Measurements from ENCODE around the gene BMF. TPM values are rescaled to one million over a fixed set of nuclear protein-coding genes. Genes with fewer than 3 reads are reported as not detected.
A peak's percentile ranks its signal among the peaks of the same experiment; 100 is the strongest.

BMF gene, protein sequence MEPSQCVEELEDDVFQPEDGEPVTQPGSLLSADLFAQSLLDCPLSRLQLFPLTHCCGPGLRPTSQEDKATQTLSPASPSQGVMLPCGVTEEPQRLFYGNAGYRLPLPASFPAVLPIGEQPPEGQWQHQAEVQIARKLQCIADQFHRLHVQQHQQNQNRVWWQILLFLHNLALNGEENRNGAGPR
- polyA plus RNA-seq (2013, experiment 1 of 2): 18.5 TPM
- 17.8 TPM for polyA plus RNA-seq (2013, experiment 2 of 2)

DNA sequence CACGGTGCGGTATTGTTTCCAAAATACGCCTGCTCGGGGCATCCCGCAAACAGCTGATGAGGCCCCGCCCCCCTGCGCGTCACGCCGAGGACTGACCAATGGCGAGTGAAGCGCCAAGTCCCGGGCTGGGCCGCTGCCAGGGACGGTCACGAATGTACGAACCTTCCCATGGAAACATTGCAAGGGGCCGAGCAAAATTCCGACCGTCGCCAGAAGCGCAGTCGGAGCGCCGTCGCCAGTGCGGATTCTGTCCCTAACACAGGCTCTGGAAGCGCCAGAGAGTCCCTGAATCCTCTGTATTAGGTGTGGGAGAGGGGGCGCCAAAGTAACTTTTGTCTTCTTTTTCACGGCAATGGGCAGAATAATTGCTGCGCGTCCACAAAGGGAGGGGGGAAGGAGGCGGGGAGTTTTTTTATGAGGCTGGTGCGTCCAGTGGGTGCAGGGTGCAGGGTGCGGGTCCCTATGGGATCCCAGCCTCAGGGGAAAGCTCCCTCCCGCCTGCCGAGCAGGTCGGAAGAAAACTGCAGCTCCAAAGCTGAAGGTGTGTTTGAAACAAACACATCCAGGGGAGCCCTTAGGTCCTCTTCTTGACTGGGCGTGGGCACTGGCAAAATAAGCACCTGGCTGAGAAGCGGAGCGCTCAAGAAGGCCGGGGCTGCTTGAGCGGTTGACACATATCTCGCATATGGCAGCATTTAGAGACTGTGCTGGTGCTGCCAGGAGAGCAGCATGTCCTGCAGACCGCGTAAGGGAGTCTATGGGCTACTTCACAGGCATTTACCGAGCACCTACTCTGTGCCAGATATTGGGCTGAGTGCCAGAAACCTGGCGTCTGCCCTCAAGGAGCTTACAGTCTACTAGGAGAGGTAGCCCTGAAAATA is at the start of gene BMF:
TSS of gene BMF (minus strand) at position 25 of the 881 bp plus-strand sequence. CDS start 2,793 bp downstream, outside the sequence.
- peaks cover 3 to 34% of the 10 kb centered on the region in 2 experiments for H3K27me3 ChIP-seq (ENCODE audit: control insufficient read depth in 1 of 2, insufficient read depth in 1 of 2, low read length in 2 of 2)
- peak within 1 kb of the TSS; percentile 34 for H3K27ac ChIP-seq (ENCODE audit: low read length, poor library complexity, severe bottlenecking)
- peak within 1 kb of the TSS in 1 of 2 experiments; percentile 93 for H3K14ac ChIP-seq (ENCODE audit: low read length in 2 of 2)
- H2AK5ac ChIP-seq (ENCODE audit: low read length, severe bottlenecking): no peak within 1 kb of the TSS
- H2BK5ac ChIP-seq (ENCODE audit: low read depth, low read length, poor library complexity, severe bottlenecking): no peak within 1 kb of the TSS
- peak within 1 kb of the TSS; percentile 75 for H2BK120ac ChIP-seq (ENCODE audit: low read depth, low read length)
- H3K9me3 ChIP-seq (ENCODE audit: control insufficient read depth, low read length): no peaks in the 10 kb centered on the region
- peaks cover 12% of the 10 kb centered on the region for H3K79me1 ChIP-seq (replicated peaks; ENCODE audit: low read length, poor library complexity, severe bottlenecking)
- peaks cover 0 to 14% of the 10 kb centered on the region in 2 experiments for H3K36me3 ChIP-seq (ENCODE audit: control insufficient read depth in 1 of 2, insufficient read depth in 2 of 2, low read depth in 1 of 2, low read length in 2 of 2)
- peak within 1 kb of the TSS; percentile 34 to 40 for H3K4ac ChIP-seq (ENCODE audit: low read depth in 1 of 2, low read length in 2 of 2)
- H3K18ac ChIP-seq (ENCODE audit: low read depth in 1 of 2, low read length in 2 of 2): peak within 1 kb of the TSS; percentile 52 to 84
- peak within 1 kb of the TSS; percentile 89 for H3K4me2 ChIP-seq (ENCODE audit: low read length, poor library complexity, severe bottlenecking)
- WGBS: 7% methylated on average over 48 of the region's 48 CpGs
- peak within 1 kb of the TSS; percentile 74 for H4K91ac ChIP-seq (ENCODE audit: low read length)
- peak within 1 kb of the TSS; percentile 82 for H3K9ac ChIP-seq (ENCODE audit: low read length)
- H2AFZ ChIP-seq (ENCODE audit: low read depth, low read length): peak within 1 kb of the TSS; percentile 83
- peak within 1 kb of the TSS in 1 of 2 experiments; percentile 44 for H3K23ac ChIP-seq (ENCODE audit: low read length in 2 of 2)
- peak within 1 kb of the TSS; percentile 52 for H4K8ac ChIP-seq (ENCODE audit: low read length)
- H3K4me3 ChIP-seq (ENCODE audit: insufficient read depth in 1 of 2, low read depth in 1 of 2, low read length in 2 of 2): peak within 1 kb of the TSS; percentile 81 to 93
- peak; percentile 99 for DNase-seq
- H2BK15ac ChIP-seq (ENCODE audit: low read depth, poor library complexity, severe bottlenecking): peak within 1 kb of the TSS; percentile 90
- peak within 1 kb of the TSS; percentile 28 to 80 for H2BK12ac ChIP-seq (ENCODE audit: low read length in 2 of 2)
- H3K4me1 ChIP-seq (ENCODE audit: control insufficient read depth, insufficient read depth, low read depth, low read length): peaks cover 35% of the 10 kb centered on the region

DNA sequence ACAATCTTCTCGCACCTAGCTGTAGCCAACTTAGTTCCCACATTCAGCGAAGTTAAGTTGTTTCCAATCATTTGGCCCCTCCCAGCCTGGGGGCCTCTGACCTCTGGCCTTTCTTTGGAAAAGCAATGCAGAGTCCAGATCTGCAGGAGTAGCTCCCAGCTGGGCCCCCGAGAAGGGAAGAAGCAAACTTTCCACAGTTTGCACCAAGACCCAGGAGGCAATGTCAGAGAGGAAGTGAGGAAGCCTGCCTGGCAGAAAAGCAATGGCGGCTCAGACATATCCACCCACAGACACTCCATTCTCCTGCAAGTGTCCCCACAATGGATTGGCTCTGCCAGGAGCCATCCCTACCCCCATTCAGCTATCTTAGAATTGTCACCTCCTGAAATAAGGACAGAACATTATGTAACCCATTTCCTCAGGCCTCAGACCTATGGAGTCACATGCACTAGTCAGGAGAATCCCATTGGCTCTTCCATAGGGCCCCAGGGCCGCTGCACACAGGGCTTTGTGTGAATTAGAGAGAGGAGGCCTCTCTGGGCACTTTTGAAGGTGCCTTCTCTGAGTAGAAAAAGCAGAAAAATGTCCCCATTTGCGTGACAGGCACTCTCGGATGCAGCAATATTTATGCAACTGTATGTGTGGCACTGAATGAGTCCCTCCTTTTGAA is 49.2 kb upstream of the BMF start:
- Histone ChIP-seq H3K14ac (ENCODE audit: low read length in 2 of 2) (no peak overlapping the region), H2BK12ac (ENCODE audit: low read length in 2 of 2) (no peak overlapping the region), H3K4me2 (ENCODE audit: low read length, poor library complexity, severe bottlenecking) (no peak overlapping the region), H4K91ac (ENCODE audit: low read length) (no peak overlapping the region), H3K79me1 (replicated peaks; ENCODE audit: low read length, poor library complexity, severe bottlenecking) (peaks cover 4% of the 10 kb centered on the region), H3K9ac (ENCODE audit: low read length) (no peak overlapping the region), H3K36me3 (ENCODE audit: control insufficient read depth in 1 of 2, insufficient read depth in 2 of 2, low read depth in 1 of 2, low read length in 2 of 2) (no peaks in the 10 kb centered on the region), H2AK5ac (ENCODE audit: low read length, severe bottlenecking) (no peak overlapping the region), H2BK120ac (ENCODE audit: low read depth, low read length) (no peak overlapping the region), H3K4me1 (ENCODE audit: control insufficient read depth, insufficient read depth, low read depth, low read length) (peaks cover 3% of the 10 kb centered on the region), H2BK5ac (ENCODE audit: low read depth, low read length, poor library complexity, severe bottlenecking) (no peak overlapping the region), H3K18ac (ENCODE audit: low read depth in 1 of 2, low read length in 2 of 2) (no peak overlapping the region), H3K23ac (ENCODE audit: low read length in 2 of 2) (no peak overlapping the region), H3K4me3 (ENCODE audit: insufficient read depth in 1 of 2, low read depth in 1 of 2, low read length in 2 of 2) (no peak overlapping the region), H3K27ac (ENCODE audit: low read length, poor library complexity, severe bottlenecking) (no peak overlapping the region), H3K9me3 (ENCODE audit: control insufficient read depth, low read length) (no peaks in the 10 kb centered on the region), H3K27me3 (ENCODE audit: control insufficient read depth in 1 of 2, insufficient read depth in 1 of 2, low read length in 2 of 2) (peaks cover 0 to 4% of the 10 kb centered on the region in 2 experiments), H2BK15ac (ENCODE audit: low read depth, poor library complexity, severe bottlenecking) (no peak overlapping the region), H4K8ac (ENCODE audit: low read length) (no peak overlapping the region), H3K4ac (ENCODE audit: low read depth in 1 of 2, low read length in 2 of 2) (no peak overlapping the region), H2AFZ (ENCODE audit: low read depth, low read length) (no peak overlapping the region)
- no peak for DNase-seq
- 84% methylated on average over 7 of the region's 7 CpGs for WGBS

DNA sequence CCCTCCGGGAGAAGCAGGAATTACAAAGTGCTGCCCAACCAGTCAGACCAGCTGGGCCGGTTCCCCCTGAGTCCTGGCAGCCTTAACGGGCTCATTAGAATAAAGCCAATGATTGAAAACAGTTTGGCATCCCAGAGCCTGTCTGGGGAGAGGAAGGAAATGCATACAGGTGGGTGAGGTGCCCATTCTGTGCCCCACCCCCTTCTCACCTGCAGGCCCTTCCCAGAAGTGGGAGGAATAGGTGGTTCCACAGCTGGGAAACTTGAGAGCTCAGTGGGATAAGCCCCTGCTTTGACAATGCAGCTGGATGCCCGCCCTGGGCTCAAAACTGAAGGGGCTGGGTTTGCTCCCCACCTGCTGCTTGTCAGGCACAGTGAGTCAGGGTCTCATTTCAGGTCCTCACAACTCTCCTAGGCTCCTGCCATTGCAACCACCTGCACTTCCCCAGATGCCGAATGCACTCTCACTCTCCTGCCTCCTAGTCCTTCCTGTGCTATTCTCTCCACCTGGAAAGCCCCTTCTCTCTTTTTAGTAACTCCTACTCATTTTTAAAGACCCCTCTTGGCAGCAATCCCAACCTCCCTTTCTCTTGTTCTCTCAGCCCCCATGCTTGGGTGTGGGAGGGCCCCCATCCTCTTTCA is 46.7 kb upstream of the BMF start:
- H3K9ac ChIP-seq (ENCODE audit: low read length): no peak overlapping the region
- H3K27ac ChIP-seq (ENCODE audit: low read length, poor library complexity, severe bottlenecking): no peak overlapping the region
- no peak overlapping the region for H2AFZ ChIP-seq (ENCODE audit: low read depth, low read length)
- DNase-seq: no peak
- H3K4me3 ChIP-seq (ENCODE audit: insufficient read depth in 1 of 2, low read depth in 1 of 2, low read length in 2 of 2): no peak overlapping the region
- H3K79me1 ChIP-seq (replicated peaks; ENCODE audit: low read length, poor library complexity, severe bottlenecking): no peaks in the 10 kb centered on the region
- H4K91ac ChIP-seq (ENCODE audit: low read length): no peak overlapping the region
- no peak overlapping the region for H2BK5ac ChIP-seq (ENCODE audit: low read depth, low read length, poor library complexity, severe bottlenecking)
- H4K8ac ChIP-seq (ENCODE audit: low read length): no peak overlapping the region
- H3K4me2 ChIP-seq (ENCODE audit: low read length, poor library complexity, severe bottlenecking): no peak overlapping the region
- H2BK15ac ChIP-seq (ENCODE audit: low read depth, poor library complexity, severe bottlenecking): no peak overlapping the region
- no peaks in the 10 kb centered on the region for H3K9me3 ChIP-seq (ENCODE audit: control insufficient read depth, low read length)
- no peak overlapping the region for H2AK5ac ChIP-seq (ENCODE audit: low read length, severe bottlenecking)
- no peak overlapping the region for H2BK120ac ChIP-seq (ENCODE audit: low read depth, low read length)
- H2BK12ac ChIP-seq (ENCODE audit: low read length in 2 of 2): no peak overlapping the region
- H3K18ac ChIP-seq (ENCODE audit: low read depth in 1 of 2, low read length in 2 of 2): no peak overlapping the region
- H3K4ac ChIP-seq (ENCODE audit: low read depth in 1 of 2, low read length in 2 of 2): no peak overlapping the region
- 15% methylated on average over 4 of the region's 5 CpGs for WGBS
- peaks cover 0 to 4% of the 10 kb centered on the region in 2 experiments for H3K27me3 ChIP-seq (ENCODE audit: control insufficient read depth in 1 of 2, insufficient read depth in 1 of 2, low read length in 2 of 2)
- H3K36me3 ChIP-seq (ENCODE audit: control insufficient read depth in 1 of 2, insufficient read depth in 2 of 2, low read depth in 1 of 2, low read length in 2 of 2): no peaks in the 10 kb centered on the region
- H3K23ac ChIP-seq (ENCODE audit: low read length in 2 of 2): no peak overlapping the region
- no peak overlapping the region for H3K14ac ChIP-seq (ENCODE audit: low read length in 2 of 2)
- no peaks in the 10 kb centered on the region for H3K4me1 ChIP-seq (ENCODE audit: control insufficient read depth, insufficient read depth, low read depth, low read length)
